K562 (cell line): ENCODE results near the gene CELSR3. TPM values are rescaled to one million over a fixed set of nuclear protein-coding genes. Genes with fewer than 3 reads are reported as not detected.

Experiments
- ATAC-seq: fragments of 200-7000 bp; cut with Tn5 transposase; 3 replicates; pipeline ENCODE4 v1.9.1; 2020; ENCODE audit warnings: moderate library complexity
- BruUV-seq: library from RNA; stranded (reverse); fragments of 400-500 nt; replicated peaks from 2 replicates; lab custom pipeline; 2021; lab: Mats Ljungman, UMichigan
- CTCF ChIA-PET: fragments of 300-600 bp; formaldehyde crosslinking; extraction: SDS; loops from one replicate; lab custom pipeline; 2021; ENCODE audit warnings: low intra/inter-chr PET ratio; lab: Yijun Ruan, JAX
- POLR2A ChIA-PET: fragments of 300-600, 350-650 bp; sonication (Branson Sonifier 250); formaldehyde crosslinking; extraction: SDS; loops from one replicate; lab custom pipeline; 2021; ENCODE audit warnings: antibody characterized with exemption, inconsistent platforms; lab: Yijun Ruan, JAX
- DNase-seq, 4 experiments: peaks; one replicate each; pipeline versions ENCODE4 v3.0.0 to v3.0.0-alpha.2; 2011 to 2018; ENCODE audit warnings: low spot score in 3 of 4, mixed read lengths in 3 of 4; ENCODE audit errors: extremely low read depth in 1 of 4
- FAIRE-seq: peaks from 2 replicates; lab custom pipeline; 2011; peaks lifted over from hg19 to GRCh38; lab: Jason Lieb, UNC
- H2AFZ ChIP-seq: 2 replicates; pipeline ENCODE4 v1.6.0; 2011; ENCODE audit warnings: low read depth, low read length, control low read depth, inconsistent platforms
- H3K27ac ChIP-seq: fragments of 200-600 bp; 3 replicates; pipeline ENCODE4 v1.8.0; 2011; ENCODE audit warnings: low read depth, mild to moderate bottlenecking, control low read depth, inconsistent platforms, low read length, moderate library complexity, mixed read lengths; ENCODE audit errors: extremely low read depth
- H3K27me3 ChIP-seq, 2 experiments: fragments of 300-600 bp in 1 of 2; 2 replicates in 1 of 2; 3 replicates in 1 of 2; pipeline versions ENCODE4 v1.6.0 to v1.8.0; 2011; ENCODE audit warnings: inconsistent platforms in 2 of 2, low read length in 2 of 2, mild to moderate bottlenecking in 1 of 2, mixed read lengths in 1 of 2, moderate library complexity in 1 of 2; ENCODE audit not compliant: control insufficient read depth in 2 of 2, insufficient read depth in 2 of 2
- H3K36me3 ChIP-seq: fragments of 300-600 bp; 3 replicates; pipeline ENCODE4 v1.8.0; 2011; ENCODE audit warnings: mild to moderate bottlenecking, low read length, inconsistent platforms; ENCODE audit not compliant: control insufficient read depth, insufficient read depth
- H3K4me1 ChIP-seq, 2 experiments: fragments of 200-600 bp in 1 of 2; replicated peaks in 1 of 2; 2 replicates in 1 of 2; 3 replicates in 1 of 2; pipeline versions ENCODE4 v1.5.1 to v1.8.0; 2011; ENCODE audit warnings: inconsistent platforms in 2 of 2, low read length in 2 of 2, mild to moderate bottlenecking in 1 of 2, mixed read lengths in 1 of 2, moderate library complexity in 1 of 2; ENCODE audit not compliant: control insufficient read depth in 2 of 2, insufficient read depth in 2 of 2
- H3K4me2 ChIP-seq: 2 replicates; pipeline ENCODE4 v1.6.1; 2011; ENCODE audit warnings: low read length, control low read depth, inconsistent platforms, mixed read lengths; ENCODE audit not compliant: insufficient read depth
- H3K4me3 ChIP-seq: fragments of 200-600 bp; sonication (generic), shearing (Covaris generic); 2 replicates; pipeline ENCODE4 v1.5.1; 2016; ENCODE audit warnings: control low read depth, inconsistent platforms
- H3K79me2 ChIP-seq: fragments of 200-600 bp; 3 replicates; pipeline ENCODE4 v1.8.0; 2011; ENCODE audit warnings: low read length, inconsistent platforms; ENCODE audit not compliant: control insufficient read depth, insufficient read depth
- H3K9ac ChIP-seq, 2 experiments: 2 replicates each; pipeline versions ENCODE4 v1.6.0 to v1.6.1; 2011; ENCODE audit warnings: low read depth in 2 of 2, low read length in 2 of 2, control low read depth in 1 of 2, inconsistent platforms in 1 of 2, mild to moderate bottlenecking in 1 of 2, mixed read lengths in 1 of 2; ENCODE audit not compliant: insufficient read depth in 1 of 2
- H3K9me1 ChIP-seq: one replicate; pipeline ENCODE4 v1.6.0; 2011; ENCODE audit warnings: inconsistent platforms, mild to moderate bottlenecking, low read length, moderate library complexity; ENCODE audit not compliant: control insufficient read depth, insufficient read depth
- H3K9me3 ChIP-seq: replicated peaks from 2 replicates; pipeline ENCODE4 v1.5.1; 2011; ENCODE audit warnings: low read depth, low read length, inconsistent platforms; ENCODE audit not compliant: control insufficient read depth, insufficient read depth
- H4K20me1 ChIP-seq: replicated peaks from 2 replicates; pipeline ENCODE4 v1.6.1; 2011; ENCODE audit warnings: low read length, inconsistent platforms, mixed read lengths; ENCODE audit not compliant: control insufficient read depth, insufficient read depth
- HMG20A ChIP-seq: fragments of 450-650 bp; formaldehyde crosslinking; conservative IDR thresholded peaks from 2 replicates; pipeline ENCODE4 v1.4.0; 2020; ENCODE audit warnings: mild to moderate bottlenecking, mixed read lengths
- WGBS: fragments of 100-300 bp; shearing (Covaris generic); methylation state at CpG from one replicate; pipeline ENCODE4 v1.1.6; 2016; ENCODE audit warnings: low coverage, mixed read lengths; ENCODE audit not compliant: insufficient coverage; ENCODE audit errors: missing lambda C conversion rate; 5-methylcytosine and 5-hydroxymethylcytosine counted together
- in situ Hi-C: fragments of 300-500 bp; cut with MboI; formaldehyde crosslinking; loops from 4 replicates; pipeline ENCODE4 v1.15.0; 2018; ENCODE audit warnings: inconsistent platforms, mixed read lengths
- intact Hi-C: fragments of 100-400 bp; cut with micrococcal nuclease; formaldehyde crosslinking; loops from 2 replicates; pipeline ENCODE4 v1.14.2; 2022
- polyA plus RNA-seq, 8 experiments: library from polyadenylated mRNA; depleted of rRNA in 4 of 8; stranded (reverse) in 5 of 8; unstranded in 3 of 8; fragments of >200 nt; fragmentation: Nextera tagmentation in 2 of 8; fragmentation: Illumina TruSeq in 1 of 8; extraction: Ambion mirVana in 2 of 8; extraction: Trizol in 1 of 8; gene quantifications; 2 replicates each; pipeline versions ENCODE4 v1.2.1 to v1.2.3, GENCODE V29; 2011 to 2014; ENCODE audit warnings: inconsistent platforms in 1 of 8, missing spikeins in 1 of 8
- total RNA-seq, 7 experiments: library from RNA; depleted of rRNA in 6 of 7; stranded (reverse); fragments of >200 nt in 6 of 7; fragmentation: Illumina TruSeq in 2 of 7; extraction: Trizol in 2 of 7; gene quantifications; 2 replicates each; pipeline versions ENCODE4 v1.2.1 to v1.2.3, GENCODE V29; 2011 to 2021; ENCODE audit warnings: low replicate concordance in 1 of 7
- TF ChIP-seq, protein P1 (sequence below): sonication (generic); formaldehyde crosslinking; IDR thresholded peaks from 2 replicates; pipeline ENCODE4 v1.9.0; 2022; ENCODE audit warnings: mild to moderate bottlenecking, missing genetic modification reagents
- TF ChIP-seq, protein P2 (sequence below): fragments of 450-650 bp; formaldehyde crosslinking; IDR thresholded peaks from 2 replicates; pipeline ENCODE4 v1.4.0; 2020; ENCODE audit warnings: mild to moderate bottlenecking, moderate library complexity

The CELSR3 gene
- total and polyA plus RNA-seq, 9 of the 15 experiments (the other 6 are each of a cell fraction or from before 2014, with no cell fraction given), result 0.10 to 2.7 (median 0.76) TPM

DNA sequence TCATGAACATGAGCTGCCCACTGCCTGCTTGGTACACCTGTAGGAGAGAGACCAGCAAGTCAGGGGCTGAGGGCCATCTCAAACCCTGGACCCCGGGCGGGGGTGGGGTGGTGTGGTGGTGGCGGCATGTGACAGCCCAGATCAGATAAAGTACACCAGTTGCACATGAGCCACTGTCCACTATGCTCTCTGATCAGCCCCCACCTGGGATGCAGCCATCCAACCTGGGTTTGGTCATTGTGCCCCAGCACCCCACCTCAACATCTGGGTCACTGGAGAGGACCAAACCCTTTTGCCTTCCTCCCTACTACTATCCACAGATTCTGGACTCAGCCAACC lies 26.0 kb upstream of the CELSR3 start:
- Histone ChIP-seq H3K36me3 (peaks cover 63% of the 10 kb centered on the region), H3K4me2 (no peak overlapping the region), H4K20me1 (peaks cover 13% of the 10 kb centered on the region; the same call in 1 of the 2 replicates), H3K27ac (no peak overlapping the region), H3K9me1 (no peaks in the 10 kb centered on the region), H3K4me3 (no peak overlapping the region), H3K79me2 (peaks cover 19% of the 10 kb centered on the region), H3K27me3 (no peaks in the 10 kb centered on the region), H3K4me1 (peaks cover 16 to 24% of the 10 kb centered on the region in 2 experiments; a peak in 4 of 5 replicates), H3K9ac (peak overlapping the region in 1 of 2 experiments; percentile 13; a peak in 1 of 4 replicates), H2AFZ (no peak overlapping the region), H3K9me3 (no peaks in the 10 kb centered on the region)
- TF ChIP-seq, protein P1, sequence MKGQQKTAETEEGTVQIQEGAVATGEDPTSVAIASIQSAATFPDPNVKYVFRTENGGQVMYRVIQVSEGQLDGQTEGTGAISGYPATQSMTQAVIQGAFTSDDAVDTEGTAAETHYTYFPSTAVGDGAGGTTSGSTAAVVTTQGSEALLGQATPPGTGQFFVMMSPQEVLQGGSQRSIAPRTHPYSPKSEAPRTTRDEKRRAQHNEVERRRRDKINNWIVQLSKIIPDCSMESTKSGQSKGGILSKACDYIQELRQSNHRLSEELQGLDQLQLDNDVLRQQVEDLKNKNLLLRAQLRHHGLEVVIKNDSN (CRISPR knock-in tag), result 0 out of 2 replicates have a peak, but pooled peaks have one; percentile 10
- TF ChIP-seq HMG20A (CRISPR knock-in tag), result no peak
- TF ChIP-seq, protein P2, sequence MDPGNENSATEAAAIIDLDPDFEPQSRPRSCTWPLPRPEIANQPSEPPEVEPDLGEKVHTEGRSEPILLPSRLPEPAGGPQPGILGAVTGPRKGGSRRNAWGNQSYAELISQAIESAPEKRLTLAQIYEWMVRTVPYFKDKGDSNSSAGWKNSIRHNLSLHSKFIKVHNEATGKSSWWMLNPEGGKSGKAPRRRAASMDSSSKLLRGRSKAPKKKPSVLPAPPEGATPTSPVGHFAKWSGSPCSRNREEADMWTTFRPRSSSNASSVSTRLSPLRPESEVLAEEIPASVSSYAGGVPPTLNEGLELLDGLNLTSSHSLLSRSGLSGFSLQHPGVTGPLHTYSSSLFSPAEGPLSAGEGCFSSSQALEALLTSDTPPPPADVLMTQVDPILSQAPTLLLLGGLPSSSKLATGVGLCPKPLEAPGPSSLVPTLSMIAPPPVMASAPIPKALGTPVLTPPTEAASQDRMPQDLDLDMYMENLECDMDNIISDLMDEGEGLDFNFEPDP, result no peak
- no peak for ATAC-seq
- WGBS, result no CpG with 5 or more reads among the region's 3 CpGs
- FAIRE-seq, result no peak
- BruUV-seq, result no TSS peak
- intact Hi-C loops, result no loop called here
- in situ Hi-C loops, result no loop called here
- no peak for DNase-seq
- ChIA-PET CTCF (no interaction called here), POLR2A (interaction anchor here (0.7 to 1.1 kb wide), 2 partner anchors 9 to 220 kb away, joined by 3 to 4 read pairs; no protein-coding TSS in a partner anchor)
